B cell (primary cell): ENCODE measurements around the gene RGS19. TPM values are rescaled to one million over a fixed set of nuclear protein-coding genes. Genes with fewer than 3 reads are reported as not detected.

Experiments used
- ATAC-seq: fragments of 200-7000 bp; cut with Tn5 transposase; one replicate; pipeline ENCODE4 v1.10.0; 2021; ENCODE audit warnings: low read depth, mild to moderate bottlenecking, moderate number of reproducible peaks, moderate library complexity
- CTCF ChIA-PET: fragments of 350-600 bp; sonication (Branson Sonifier 250); formaldehyde crosslinking; loops from one replicate; lab custom pipeline; 2021; ENCODE audit warnings: antibody characterized with exemption, inconsistent platforms; lab: Charles Lee
- POLR2A ChIA-PET: fragments of 350-600 bp; sonication (Branson Sonifier 250); formaldehyde crosslinking; loops from one replicate; lab custom pipeline; 2021; ENCODE audit warnings: antibody characterized with exemption; lab: Charles Lee
- DNase-seq: peaks from one replicate; pipeline ENCODE4 v3.0.0; 2013
- H2AFZ ChIP-seq: 2 replicates; pipeline ENCODE4 v1.6.1; 2012; ENCODE audit warnings: mild to moderate bottlenecking, low read depth, low read length; ENCODE audit not compliant: insufficient read depth, poor library complexity, severe bottlenecking
- H3K27ac ChIP-seq, 2 donors: 1 replicate in 1 of 2; 2 replicates in 1 of 2; pipeline ENCODE4 v1.5.1; 2012 to 2013; ENCODE audit warnings: low read length in 2 of 2, mild to moderate bottlenecking in 2 of 2, moderate library complexity in 1 of 2
- H3K27me3 ChIP-seq, 4 experiments: fragments of 200-600 bp in 1 of 4; sonication (generic) in 1 of 4; replicated peaks in 1 of 4; 1 replicate in 2 of 4; 2 replicates in 2 of 4; pipeline versions ENCODE4 v1.6.1 to v1.7.0; 2013 to 2016; ENCODE audit warnings: low read length in 3 of 4, mild to moderate bottlenecking in 2 of 4, mixed read lengths in 1 of 4, moderate library complexity in 1 of 4; ENCODE audit not compliant: insufficient read depth in 4 of 4, control insufficient read depth in 3 of 4; ENCODE audit errors: control extremely low read depth in 1 of 4
- H3K36me3 ChIP-seq, 2 experiments: replicated peaks in 1 of 2; 1 replicate in 1 of 2; 2 replicates in 1 of 2; pipeline versions ENCODE4 v1.6.1 to v1.7.1; 2013; ENCODE audit warnings: low read length in 1 of 2; ENCODE audit not compliant: insufficient read depth in 2 of 2, control insufficient read depth in 1 of 2; ENCODE audit errors: control extremely low read depth in 1 of 2, extremely low read depth in 1 of 2
- H3K4me1 ChIP-seq, 2 donors: fragments of 200-600 bp in 1 of 2; sonication (generic) in 1 of 2; 1 replicate in 1 of 2; 2 replicates in 1 of 2; pipeline versions ENCODE4 v1.5.1 to v1.6.1; 2013 to 2017; ENCODE audit warnings: low read length in 2 of 2; ENCODE audit not compliant: control insufficient read depth in 2 of 2, insufficient read depth in 2 of 2
- H3K4me2 ChIP-seq: replicated peaks from 2 replicates; pipeline ENCODE3; 2012; ENCODE audit warnings: mild to moderate bottlenecking, low read depth, low read length; ENCODE audit not compliant: poor library complexity, severe bottlenecking
- H3K4me3 ChIP-seq, 5 experiments: fragments of 200-600 bp in 1 of 5; sonication (generic) in 1 of 5; 1 replicate in 3 of 5; 2 replicates in 2 of 5; pipeline versions ENCODE4 v1.5.1 to v1.7.0; 2011 to 2016; ENCODE audit warnings: low read length in 4 of 5, mild to moderate bottlenecking in 4 of 5, low read depth in 2 of 5, control low read depth in 1 of 5, moderate library complexity in 1 of 5; ENCODE audit not compliant: insufficient read depth in 1 of 5; ENCODE audit errors: control extremely low read depth in 1 of 5, extremely low read depth in 1 of 5
- H3K79me2 ChIP-seq: fragments of 200-600 bp; sonication (generic); one replicate; pipeline ENCODE4 v1.6.0; 2016; ENCODE audit warnings: low read length; ENCODE audit not compliant: control insufficient read depth, insufficient read depth
- H3K9ac ChIP-seq: fragments of 200-600 bp; sonication (generic); 2 replicates; pipeline ENCODE4 v1.6.1; 2017; ENCODE audit warnings: mild to moderate bottlenecking, low read length, moderate library complexity
- H3K9me3 ChIP-seq, 3 donors: one replicate each; pipeline versions ENCODE4 v1.6.1 to v1.7.1; 2013; ENCODE audit warnings: low read length in 2 of 3; ENCODE audit not compliant: control insufficient read depth in 2 of 3, insufficient read depth in 1 of 3; ENCODE audit errors: control extremely low read depth in 1 of 3
- H4K20me1 ChIP-seq: 2 replicates; pipeline ENCODE4 v1.6.0; 2012; ENCODE audit warnings: mild to moderate bottlenecking, low read length; ENCODE audit not compliant: insufficient read depth, control insufficient read depth, poor library complexity, severe bottlenecking
- H3K27ac Mint-ChIP-seq: one replicate; pipeline ENCODE4 v1.8.0; 2021; ENCODE audit warnings: mixed read lengths
- H3K27me3 Mint-ChIP-seq: one replicate; pipeline ENCODE4 v1.8.0; 2021; ENCODE audit warnings: mixed read lengths
- H3K4me1 Mint-ChIP-seq: one replicate; pipeline ENCODE4 v1.8.0; 2021; ENCODE audit warnings: mixed read lengths
- H3K4me3 Mint-ChIP-seq: one replicate; pipeline ENCODE4 v1.8.0; 2021; ENCODE audit warnings: mixed read lengths
- H3K9me3 Mint-ChIP-seq: one replicate; pipeline ENCODE4 v1.8.0; 2022; ENCODE audit warnings: mixed read lengths; ENCODE audit not compliant: insufficient read depth
- CTCF ChIP-seq: fragments of 200-600 bp; IDR thresholded peaks from one replicate; pipeline ENCODE4 v1.8.0; 2022; ENCODE audit warnings: antibody characterized with exemption, mild to moderate bottlenecking
- EZH2 ChIP-seq: IDR thresholded peaks from 2 replicates; pipeline ENCODE4 v1.6.1; 2012; ENCODE audit warnings: borderline replicate concordance, low read depth, mild to moderate bottlenecking, moderate library complexity, low read length; ENCODE audit not compliant: insufficient read depth, poor library complexity, severe bottlenecking
- WGBS: methylation state at CpG from one replicate; pipeline ENCODE4 v1.1.5; 2013; ENCODE audit warnings: missing lambda C conversion rate; ENCODE audit not compliant: insufficient coverage; 5-methylcytosine and 5-hydroxymethylcytosine counted together
- intact Hi-C: fragments of 100-400 bp; cut with micrococcal nuclease; formaldehyde crosslinking; loops from one replicate; pipeline ENCODE4 v1.10.0; 2022
- polyA plus RNA-seq: library from polyadenylated mRNA; depleted of rRNA; stranded (reverse); fragments of >200 nt; gene quantifications from 2 replicates; pipeline ENCODE4 v1.2.3, GENCODE V29; 2012
- total RNA-seq, 2 donors: library from RNA; stranded (reverse); fragments of 120-200 nt in 1 of 2; gene quantifications; 1 replicate in 1 of 2; 2 replicates in 1 of 2; pipeline versions ENCODE4 v1.2.3 to v1.2.4, GENCODE V29; 2013 to 2022

RGS19 gene
- total and polyA plus RNA-seq, 2 donors (not counting 1 experiment from before 2014, with no cell fraction given): 69.4 to 203 TPM

GRCh38 chr20:64072498-64073063 is 6.7 kb downstream of the RGS19 start:
- Mint-ChIP-seq H3K4me3 (no peak overlapping the region), H3K9me3 (no peaks in the 10 kb centered on the region), H3K4me1 (peaks cover 50% of the 10 kb centered on the region), H3K27me3 (no peaks in the 10 kb centered on the region), H3K27ac (peak overlapping the region; percentile 79)
- H3K36me3 ChIP-seq: peaks cover 0 to 48% of the 10 kb centered on the region in 2 experiments
- H3K9me3 ChIP-seq: no peaks in the 10 kb centered on the region
- DNase-seq: no peak
- ATAC-seq: no peak
- CTCF ChIA-PET: interaction anchor here (1.8 kb wide), 1 partner anchor 48 kb away, joined by 9 read pairs; no protein-coding TSS in a partner anchor
- H3K27ac ChIP-seq: peak overlapping the region in 1 of 2 donors; percentile 56
- peaks cover 35% of the 10 kb centered on the region for H3K79me2 ChIP-seq
- no peak overlapping the region for H3K9ac ChIP-seq
- H3K4me2 ChIP-seq: no peak overlapping the region
- H3K4me1 ChIP-seq: peaks cover 26 to 80% of the 10 kb centered on the region in 2 donors
- intact Hi-C loops: no loop called here
- peaks cover 76% of the 10 kb centered on the region for H4K20me1 ChIP-seq
- no peaks in the 10 kb centered on the region for H3K27me3 ChIP-seq
- H2AFZ ChIP-seq: no peak overlapping the region
- WGBS: 72% methylated on average over 13 of the region's 14 CpGs
- no peak overlapping the region for H3K4me3 ChIP-seq
- POLR2A ChIA-PET: interaction anchor here (1.6 kb wide), 1 partner anchor 28 kb away, joined by 3 read pairs; no protein-coding TSS in a partner anchor
- no peak for TF ChIP-seq EZH2
- TF ChIP-seq CTCF: no peak
